Lung (tissue), 12 donors: ENCODE results near the gene DDIT4. TPM values are rescaled to one million over a fixed set of nuclear protein-coding genes. Genes with fewer than 3 reads are reported as not detected.
"Not testable (repeated sequence)": the region's sequence is repeated elsewhere in the genome, so short reads cannot be mapped to it uniquely, and the experiment has no call there.

Source experiments
- ATAC-seq: fragments of 200-7000 bp; cut with Tn5 transposase; one replicate; pipeline ENCODE4 v1.9.1; 2020; ENCODE audit warnings: moderate number of reproducible peaks; ENCODE audit not compliant: insufficient read depth, low FRiP score
- DNase-seq, 3 donors: peaks; one replicate each; pipeline ENCODE4 v3.0.0-alpha.2; 2013 to 2017
- H3K27ac ChIP-seq, 2 donors: one replicate each; pipeline ENCODE4 v1.5.1; 2013; ENCODE audit warnings: mild to moderate bottlenecking in 2 of 2, moderate library complexity in 2 of 2, control low read depth in 1 of 2, inconsistent platforms in 1 of 2, low read depth in 1 of 2, low read length in 1 of 2
- H3K27me3 ChIP-seq, 3 donors: one replicate each; pipeline ENCODE4 v1.5.1; 2013; ENCODE audit warnings: low read length in 2 of 3; ENCODE audit not compliant: control insufficient read depth in 3 of 3, insufficient read depth in 3 of 3
- H3K36me3 ChIP-seq, 4 donors: one replicate each; pipeline ENCODE4 v1.5.1; 2013; ENCODE audit warnings: low read length in 4 of 4, mild to moderate bottlenecking in 1 of 4, moderate library complexity in 1 of 4; ENCODE audit not compliant: control insufficient read depth in 4 of 4, insufficient read depth in 4 of 4
- H3K4me1 ChIP-seq, 5 donors: one replicate each; pipeline ENCODE4 v1.5.1; 2013; ENCODE audit warnings: low read length in 5 of 5, mild to moderate bottlenecking in 2 of 5, moderate library complexity in 1 of 5; ENCODE audit not compliant: control insufficient read depth in 5 of 5, insufficient read depth in 5 of 5
- H3K4me3 ChIP-seq: one replicate; pipeline ENCODE4 v1.5.1; 2013; ENCODE audit warnings: mild to moderate bottlenecking, control low read depth, moderate library complexity
- H3K9ac ChIP-seq, 2 donors: one replicate each; pipeline ENCODE4 v1.5.1; 2013; ENCODE audit warnings: low read length in 2 of 2, control low read depth in 1 of 2; ENCODE audit not compliant: insufficient read depth in 1 of 2
- H3K9me3 ChIP-seq, 4 donors: one replicate each; pipeline ENCODE4 v1.5.1; 2013; ENCODE audit warnings: low read length in 3 of 4, mild to moderate bottlenecking in 1 of 4, moderate library complexity in 1 of 4; ENCODE audit not compliant: control insufficient read depth in 4 of 4, insufficient read depth in 3 of 4
- WGBS, 2 donors: extraction: QIAGEN DNeasy Blood & Tissue Kit; methylation state at CpG; one replicate each; pipeline ENCODE4 v1.1.7; 2013; 5-methylcytosine and 5-hydroxymethylcytosine counted together
- polyA plus RNA-seq, 2 donors: library from polyadenylated mRNA; stranded (reverse); fragments of 200-250 nt; gene quantifications; one replicate each; pipeline ENCODE4 v1.2.1, GENCODE V29; 2013
- total RNA-seq, 2 donors: library from RNA; depleted of rRNA in 1 of 2; stranded (reverse); fragments of >200 nt in 1 of 2; gene quantifications; one replicate each; pipeline ENCODE4 v1.2.1, GENCODE V29; 2014 to 2021
- TF ChIP-seq, protein P1 (sequence below): IDR thresholded peaks from 2 replicates; pipeline ENCODE4 v1.5.1; 2012; ENCODE audit warnings: mild to moderate bottlenecking; ENCODE audit errors: control extremely low read depth, extremely low read depth
- donor health status: control.
- donor health status: control.
- donor health status: Bipolar disorder and iron deficiency.
- donor health status: healthy.
- donor health status: DM: yes; HTN: yes; CAD: no.

The DDIT4 gene
- total and polyA plus RNA-seq, 4 donors, result 55.3 to 190 (median 171) TPM

- Histone ChIP-seq H3K4me1 (peaks cover 0 to 18% (median 5%) of the 10 kb centered on the region in 5 donors), H3K36me3 (no peaks in the 10 kb centered on the region), H3K9ac (no peak overlapping the region), H3K27ac (no peak overlapping the region), H3K9me3 (no peaks in the 10 kb centered on the region), H3K27me3 (no peaks in the 10 kb centered on the region), H3K4me3 (no peak overlapping the region)
- no peak for ATAC-seq
- no peak for DNase-seq
- WGBS, 2 donors, result 90 to 91% methylated on average over 6 of the region's 6 CpGs
- TF ChIP-seq, protein P1, sequence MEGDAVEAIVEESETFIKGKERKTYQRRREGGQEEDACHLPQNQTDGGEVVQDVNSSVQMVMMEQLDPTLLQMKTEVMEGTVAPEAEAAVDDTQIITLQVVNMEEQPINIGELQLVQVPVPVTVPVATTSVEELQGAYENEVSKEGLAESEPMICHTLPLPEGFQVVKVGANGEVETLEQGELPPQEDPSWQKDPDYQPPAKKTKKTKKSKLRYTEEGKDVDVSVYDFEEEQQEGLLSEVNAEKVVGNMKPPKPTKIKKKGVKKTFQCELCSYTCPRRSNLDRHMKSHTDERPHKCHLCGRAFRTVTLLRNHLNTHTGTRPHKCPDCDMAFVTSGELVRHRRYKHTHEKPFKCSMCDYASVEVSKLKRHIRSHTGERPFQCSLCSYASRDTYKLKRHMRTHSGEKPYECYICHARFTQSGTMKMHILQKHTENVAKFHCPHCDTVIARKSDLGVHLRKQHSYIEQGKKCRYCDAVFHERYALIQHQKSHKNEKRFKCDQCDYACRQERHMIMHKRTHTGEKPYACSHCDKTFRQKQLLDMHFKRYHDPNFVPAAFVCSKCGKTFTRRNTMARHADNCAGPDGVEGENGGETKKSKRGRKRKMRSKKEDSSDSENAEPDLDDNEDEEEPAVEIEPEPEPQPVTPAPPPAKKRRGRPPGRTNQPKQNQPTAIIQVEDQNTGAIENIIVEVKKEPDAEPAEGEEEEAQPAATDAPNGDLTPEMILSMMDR, result no peak
Observed at GRCh38 chr10:72267381-72267780, 6.3 kb upstream of the DDIT4 start.

- H3K27ac ChIP-seq, result no peak overlapping the region
- H3K27me3 ChIP-seq, result no peaks in the 10 kb centered on the region
- no peak overlapping the region for H3K9ac ChIP-seq
- ATAC-seq, result no peak
- TF ChIP-seq, protein P1, result no peak
- H3K36me3 ChIP-seq, result no peaks in the 10 kb centered on the region
- no peak overlapping the region for H3K4me3 ChIP-seq
- H3K9me3 ChIP-seq, result no peaks in the 10 kb centered on the region
- peaks cover 0 to 22% (median 5%) of the 10 kb centered on the region in 5 donors for H3K4me1 ChIP-seq
- 95 to 96% methylated on average over 15 of the region's 15 CpGs for WGBS, 2 donors
- DNase-seq, result no peak
Observed at GRCh38 chr10:72267819-72268399, 5.8 kb upstream of the DDIT4 start.

DNA sequence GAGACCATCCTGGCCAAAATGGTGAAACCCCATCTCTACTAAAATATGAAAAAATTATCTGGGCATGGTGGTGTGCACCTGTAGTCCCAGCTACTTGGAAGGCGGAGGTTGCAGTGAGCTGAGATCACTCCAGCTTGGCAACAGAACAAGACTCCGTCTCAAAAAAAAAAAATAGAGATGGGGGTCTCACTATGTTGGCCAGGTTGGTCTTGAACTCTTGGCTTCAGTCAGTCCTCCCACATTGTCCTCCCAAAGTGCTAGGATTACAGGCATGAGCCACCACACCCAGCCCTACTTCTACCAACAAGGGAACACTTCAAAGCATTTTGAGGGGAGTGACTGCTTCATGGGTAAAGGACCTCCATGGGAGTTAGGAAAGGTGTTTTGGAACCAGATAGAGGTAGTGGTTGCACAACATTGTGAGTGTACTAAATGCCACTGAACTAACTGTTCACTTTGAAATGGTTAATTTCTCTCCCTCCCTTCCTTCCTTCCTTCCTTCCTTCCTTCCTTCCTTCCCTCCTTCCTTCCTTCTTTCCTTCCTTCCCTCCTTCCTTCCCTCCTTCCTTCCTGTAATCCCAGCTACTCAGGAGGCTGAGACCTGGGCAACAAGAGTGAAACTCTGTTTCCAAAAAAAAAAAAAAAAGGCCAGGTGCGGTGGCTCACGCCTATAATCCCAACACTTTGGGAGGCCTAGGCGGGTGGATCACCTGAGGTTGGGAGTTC lies 5.1 kb upstream of the DDIT4 start:
- not testable (repeated sequence) for ATAC-seq, H3K27me3 ChIP-seq, H3K9me3 ChIP-seq, H3K4me3 ChIP-seq, H3K27ac ChIP-seq, DNase-seq, H3K36me3 ChIP-seq, H3K9ac ChIP-seq
- H3K4me1 ChIP-seq, result peaks cover 0 to 21% (median 4%) of the 10 kb centered on the region in 5 donors
- WGBS, 2 donors, result 93 to 94% methylated on average over 5 of the region's 5 CpGs

DNA sequence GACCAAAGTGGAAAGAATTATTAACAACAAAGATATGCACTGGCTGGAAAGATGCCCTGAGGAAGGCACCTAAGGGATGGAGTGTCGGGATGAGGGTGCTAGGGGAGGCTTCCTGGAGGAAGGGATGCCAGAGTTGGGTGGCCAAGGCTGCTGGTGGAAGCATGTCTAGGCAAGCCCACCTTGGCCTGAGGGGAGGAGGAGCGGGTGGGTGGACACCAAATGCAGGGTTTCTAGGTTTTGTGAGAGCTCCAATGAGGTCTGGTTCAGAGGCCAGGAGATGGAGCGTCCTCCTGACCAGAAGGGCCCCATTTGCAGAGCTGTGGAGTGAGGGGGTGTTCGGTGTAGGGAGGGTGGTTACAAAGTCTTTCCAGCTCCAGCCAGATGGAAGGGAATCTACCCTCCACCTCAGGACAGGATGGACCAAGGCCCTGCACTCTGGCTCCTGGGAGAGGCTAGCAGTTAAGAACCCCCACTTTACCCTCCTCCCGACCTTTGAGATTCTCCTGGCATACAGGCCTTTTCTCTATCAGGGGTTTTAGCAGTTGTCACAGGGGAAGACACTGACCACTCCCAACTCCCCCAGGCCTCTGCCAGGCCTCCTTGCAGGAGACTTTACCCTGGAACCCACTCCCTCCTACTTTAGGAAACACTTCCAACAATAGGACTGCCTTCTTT lies 3.0 kb upstream of the DDIT4 start:
- Histone ChIP-seq H3K9ac (no peak overlapping the region), H3K9me3 (no peaks in the 10 kb centered on the region), H3K27ac (no peak overlapping the region), H3K4me3 (no peak overlapping the region), H3K27me3 (no peaks in the 10 kb centered on the region), H3K4me1 (peaks cover 0 to 28% (median 3%) of the 10 kb centered on the region in 5 donors), H3K36me3 (peaks cover 0 to 11% (median 9%) of the 10 kb centered on the region in 4 donors)
- 96 to 97% methylated on average over 5 of the region's 5 CpGs for WGBS, 2 donors
- TF ChIP-seq, protein P1, result no peak
- no peak for ATAC-seq
- DNase-seq, result no peak
